Choroid plexus epithelial cell (primary cell): ENCODE data around the gene ANKRD27.

Source experiments
- DNase-seq: peaks from one replicate; pipeline ENCODE4 v3.0.0-alpha.2; 2010; ENCODE audit warnings: low read depth
- H3K4me3 ChIP-seq: 2 replicates; pipeline ENCODE4 v1.5.1; 2011; ENCODE audit warnings: low read depth, mild to moderate bottlenecking, control low read depth, low read length, moderate library complexity
- CTCF ChIP-seq: conservative IDR thresholded peaks from 2 replicates; pipeline ENCODE4 v1.5.1; 2011; ENCODE audit warnings: low read depth, mild to moderate bottlenecking, control low read depth, inconsistent platforms, low read length, moderate library complexity

Gene ANKRD27

GRCh38 chr19:32570081-32570785 lies 104.7 kb downstream of the ANKRD27 start:
- peak; percentile 83 for DNase-seq
- H3K4me3 ChIP-seq, result no peak overlapping the region
- TF ChIP-seq CTCF, result peak; percentile 91

GRCh38 chr19:32567486-32567885 lies 107.5 kb downstream of the ANKRD27 start:
- no peak for TF ChIP-seq CTCF
- DNase-seq, result no peak
- no peak overlapping the region for H3K4me3 ChIP-seq

DNA sequence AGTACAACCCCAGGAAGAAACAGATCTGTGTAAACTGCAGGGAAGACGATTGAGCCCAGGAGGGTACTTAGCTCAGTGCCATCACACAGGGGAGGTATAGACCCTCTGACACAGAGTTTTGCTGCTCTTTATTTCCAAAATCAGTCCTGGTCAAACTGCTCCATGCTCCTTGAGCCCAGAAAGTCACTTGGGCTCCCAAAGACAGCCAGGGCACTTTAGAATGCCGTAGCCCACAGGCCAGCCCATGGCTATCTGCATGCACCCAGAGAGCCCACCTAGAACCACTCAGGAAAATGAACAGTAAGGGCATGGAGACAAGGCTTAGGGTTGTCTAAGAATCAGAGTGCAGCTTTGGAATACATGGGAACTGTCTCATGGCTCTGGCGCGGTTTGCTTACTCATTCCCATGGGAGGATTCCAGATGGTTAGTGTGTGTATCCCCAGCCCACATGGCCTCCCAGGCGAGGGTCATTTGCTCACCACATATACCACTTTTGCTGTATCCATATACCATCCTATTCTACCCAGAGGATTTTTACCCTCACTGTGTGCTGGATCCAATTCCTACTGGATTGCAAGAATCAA lies 108.6 kb downstream of the ANKRD27 start:
- no peak for TF ChIP-seq CTCF
- no peak overlapping the region for H3K4me3 ChIP-seq
- DNase-seq, result peak; percentile 13

DNA sequence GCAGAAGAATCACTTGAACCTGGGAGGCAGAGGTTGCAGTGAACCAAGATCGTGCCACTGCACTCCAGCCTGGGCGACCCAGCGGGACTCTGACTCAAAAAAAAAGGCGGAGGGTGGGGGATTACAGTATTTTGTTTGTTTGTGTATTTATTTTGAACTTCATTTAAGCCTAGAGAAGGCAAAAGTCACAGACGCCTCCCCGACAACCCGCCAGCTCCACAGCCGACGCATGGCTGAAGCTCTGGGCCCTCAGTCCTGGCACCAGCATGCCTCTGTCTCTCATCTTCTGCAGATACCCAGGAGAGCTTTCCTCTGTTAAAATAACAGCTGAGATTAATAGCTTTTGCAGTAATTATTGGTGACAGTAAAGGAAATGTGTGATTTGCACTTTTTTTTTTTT lies 111.2 kb downstream of the ANKRD27 start:
- TF ChIP-seq CTCF, result no peak
- no peak for DNase-seq
- H3K4me3 ChIP-seq, result no peak overlapping the region

DNA sequence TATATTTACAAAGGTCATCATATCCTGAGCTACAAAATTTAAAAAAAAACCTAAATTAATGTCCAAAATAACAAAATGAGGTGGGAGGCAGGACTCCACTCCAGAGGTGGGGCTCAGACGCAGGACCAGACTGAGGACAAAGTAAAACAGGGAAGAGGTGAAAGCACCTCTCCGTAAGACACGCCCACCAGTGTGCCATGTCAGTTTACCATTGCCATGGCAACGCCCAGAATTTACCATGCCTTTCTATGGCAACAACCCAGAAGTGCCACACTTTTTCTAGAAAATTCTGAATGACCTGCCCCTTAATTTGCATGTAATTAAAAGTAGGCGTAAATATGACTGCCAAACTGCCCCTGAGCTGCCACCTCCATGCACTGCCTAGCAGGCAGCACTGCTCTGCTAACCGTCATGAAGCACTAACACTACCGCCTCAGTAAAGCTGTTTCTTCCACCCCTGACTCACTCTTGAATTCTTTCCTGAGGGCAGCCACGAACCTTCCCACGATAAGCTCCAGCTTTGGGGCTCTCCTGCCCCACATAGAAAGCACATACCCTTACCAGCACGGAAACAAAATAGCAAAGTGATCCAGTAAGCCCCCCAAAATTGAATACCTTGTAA lies 116.3 kb downstream of the ANKRD27 start:
- no peak for TF ChIP-seq CTCF
- H3K4me3 ChIP-seq, result no peak overlapping the region
- no peak for DNase-seq

DNA sequence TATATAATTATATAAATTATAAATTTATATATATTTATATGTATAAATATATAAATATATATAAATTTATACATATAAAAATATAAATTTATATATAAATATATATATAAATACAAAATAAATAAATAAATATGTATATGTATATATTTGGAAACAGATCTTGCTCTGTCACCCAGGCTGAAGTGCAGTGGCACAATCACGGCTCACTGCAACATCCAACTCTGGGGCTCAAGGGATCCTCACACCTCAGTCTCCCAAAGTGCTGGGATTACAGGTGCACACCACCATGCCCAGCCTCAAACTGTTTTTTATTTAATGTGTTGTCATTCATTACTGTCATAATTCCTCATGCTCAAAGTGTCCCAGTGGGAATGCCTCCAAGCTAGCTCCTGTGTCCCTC lies 119.2 kb downstream of the ANKRD27 start:
- no peak for TF ChIP-seq CTCF
- H3K4me3 ChIP-seq, result no peak overlapping the region
- no peak for DNase-seq
